Body of pancreas (tissue), 4 donors: ENCODE results near the gene ZDHHC4.

ENCODE experiments used
- POLR2A ChIP-seq, 3 donors: fragments of 450-650 bp; IDR thresholded peaks; one replicate each; pipeline ENCODE4 v1.6.1; 2016; ENCODE audit warnings: antibody characterized with exemption in 3 of 3, mild to moderate bottlenecking in 2 of 3
- TF ChIP-seq, protein P1 (sequence below), 7 experiments: fragments of 450-650 bp in 4 of 7; fragments of 200-600 bp in 3 of 7; sonication (generic) in 3 of 7; IDR thresholded peaks; one replicate each; pipeline ENCODE4 v1.5.1; 2016 to 2019; ENCODE audit warnings: antibody characterized with exemption in 7 of 7

DNA sequence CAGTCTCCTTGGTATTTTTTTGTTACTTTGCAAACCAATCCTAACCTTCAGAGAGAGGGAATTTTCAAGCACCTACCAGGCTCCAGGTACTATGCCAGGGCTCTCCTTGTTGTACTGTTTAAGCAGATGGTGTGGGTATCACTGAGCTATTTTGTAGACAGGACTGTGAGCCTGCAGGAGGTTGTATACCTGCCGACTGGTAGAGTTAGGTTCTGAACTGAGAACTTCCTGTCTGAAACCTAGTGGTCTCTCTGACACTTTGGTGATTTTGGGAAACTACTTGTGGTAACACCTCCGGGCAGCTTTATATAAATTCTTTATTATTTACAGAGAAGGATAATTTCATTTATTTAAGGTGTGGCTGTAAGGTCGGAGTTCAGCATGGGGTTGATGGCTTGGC, 42.7 kb downstream of the ZDHHC4 start:
- TF ChIP-seq, protein P1, sequence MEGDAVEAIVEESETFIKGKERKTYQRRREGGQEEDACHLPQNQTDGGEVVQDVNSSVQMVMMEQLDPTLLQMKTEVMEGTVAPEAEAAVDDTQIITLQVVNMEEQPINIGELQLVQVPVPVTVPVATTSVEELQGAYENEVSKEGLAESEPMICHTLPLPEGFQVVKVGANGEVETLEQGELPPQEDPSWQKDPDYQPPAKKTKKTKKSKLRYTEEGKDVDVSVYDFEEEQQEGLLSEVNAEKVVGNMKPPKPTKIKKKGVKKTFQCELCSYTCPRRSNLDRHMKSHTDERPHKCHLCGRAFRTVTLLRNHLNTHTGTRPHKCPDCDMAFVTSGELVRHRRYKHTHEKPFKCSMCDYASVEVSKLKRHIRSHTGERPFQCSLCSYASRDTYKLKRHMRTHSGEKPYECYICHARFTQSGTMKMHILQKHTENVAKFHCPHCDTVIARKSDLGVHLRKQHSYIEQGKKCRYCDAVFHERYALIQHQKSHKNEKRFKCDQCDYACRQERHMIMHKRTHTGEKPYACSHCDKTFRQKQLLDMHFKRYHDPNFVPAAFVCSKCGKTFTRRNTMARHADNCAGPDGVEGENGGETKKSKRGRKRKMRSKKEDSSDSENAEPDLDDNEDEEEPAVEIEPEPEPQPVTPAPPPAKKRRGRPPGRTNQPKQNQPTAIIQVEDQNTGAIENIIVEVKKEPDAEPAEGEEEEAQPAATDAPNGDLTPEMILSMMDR (IDR thresholded peaks at IDR 0.05), result no peak
- TF ChIP-seq POLR2A (IDR thresholded peaks at IDR 0.05), result no peak
